ENCODE results near the gene ITIH5. TPM values are rescaled to one million over a fixed set of nuclear protein-coding genes. Genes with fewer than 3 reads are reported as not detected.
"Not testable (repeated sequence)": the region's sequence is repeated elsewhere in the genome, so short reads cannot be mapped to it uniquely, and the experiment has no call there.

Gene ITIH5
- total and polyA plus RNA-seq, 7 donors: 0.60 to 126 (median 48.2) TPM

GRCh38 chr10:7687228-7687907, 20.6 kb upstream of the ITIH5 start:
- Histone ChIP-seq H3K27me3 (no peaks in the 10 kb centered on the region), H3K36me3 (no peaks in the 10 kb centered on the region), H3K9me3 (peaks cover 0 to 9% (median 0%) of the 10 kb centered on the region in 4 donors), H3K4me3 (no peak overlapping the region), H3K27ac (no peak overlapping the region), H3K4me1 (no peaks in the 10 kb centered on the region)
- intact Hi-C loops (cut with DNase I): loop anchor here (1.0 to 10.0 kb wide), 2 partner anchors 97 to 162 kb away; partner anchors contain the start of genes ATP5F1C and KIN
- WGBS, 2 donors: 23 to 25% methylated on average over 20 of the region's 20 CpGs
- DNase-seq: peak; percentile 93
- TF ChIP-seq CTCF (IDR thresholded peaks at IDR 0.05) (peak; percentile 86 to 98 (median 96)), POLR2A (IDR thresholded peaks at IDR 0.05) (no peak), EP300 (IDR thresholded peaks at IDR 0.05) (no peak), POLR2AphosphoS5 (IDR thresholded peaks at IDR 0.05) (peak; percentile 22 to 71 (median 56))

- Histone ChIP-seq H3K9me3 (peaks cover 0 to 4% (median 0%) of the 10 kb centered on the region in 4 donors), H3K4me3 (no peak overlapping the region), H3K27me3 (no peaks in the 10 kb centered on the region), H3K4me1 (no peaks in the 10 kb centered on the region), H3K36me3 (no peaks in the 10 kb centered on the region), H3K27ac (no peak overlapping the region)
- no peak for TF ChIP-seq CTCF (IDR thresholded peaks at IDR 0.05)
- TF ChIP-seq POLR2A (IDR thresholded peaks at IDR 0.05): no peak
- no peak for TF ChIP-seq EP300 (IDR thresholded peaks at IDR 0.05)
- TF ChIP-seq POLR2AphosphoS5 (IDR thresholded peaks at IDR 0.05): no peak
- intact Hi-C loops (cut with DNase I): loop anchor here (1.0 to 10.0 kb wide), 2 partner anchors 98 to 161 kb away; partner anchors contain the start of genes ATP5F1C and KIN
- 36 to 73% methylated on average over 13 of the region's 13 CpGs for WGBS, 2 donors
- DNase-seq: no peak
Observed at GRCh38 chr10:7686351-7687171, 19.8 kb upstream of the ITIH5 start.

GRCh38 chr10:7680078-7680477, 13.3 kb upstream of the ITIH5 start:
- 27 to 71% methylated on average over 5 of the region's 5 CpGs for WGBS, 2 donors
- intact Hi-C loops (cut with DNase I): loop anchor here (10.0 kb wide), 1 partner anchor 105 kb away; the partner anchor contains the start of genes ATP5F1C and KIN
- H3K36me3 ChIP-seq, H3K4me1 ChIP-seq, DNase-seq, H3K9me3 ChIP-seq, H3K27ac ChIP-seq, H3K4me3 ChIP-seq, H3K27me3 ChIP-seq: not testable (repeated sequence)

GRCh38 chr10:7679256-7679655, 12.5 kb upstream of the ITIH5 start:
- H3K9me3 ChIP-seq: no peaks in the 10 kb centered on the region
- H3K27me3 ChIP-seq: no peaks in the 10 kb centered on the region
- no peak for DNase-seq
- WGBS, 2 donors: 45 to 78% methylated on average over 1 of the region's 1 CpG
- no peak for TF ChIP-seq CTCF (IDR thresholded peaks at IDR 0.05)
- TF ChIP-seq POLR2AphosphoS5 (IDR thresholded peaks at IDR 0.05): no peak
- TF ChIP-seq EP300 (IDR thresholded peaks at IDR 0.05): no peak
- TF ChIP-seq POLR2A (IDR thresholded peaks at IDR 0.05): no peak
- no peak overlapping the region for H3K4me3 ChIP-seq
- no peaks in the 10 kb centered on the region for H3K4me1 ChIP-seq
- intact Hi-C loops (cut with DNase I): no loop called here
- H3K36me3 ChIP-seq: no peaks in the 10 kb centered on the region
- H3K27ac ChIP-seq: no peak overlapping the region
